Astrocyte (in vitro differentiated cells and primary cell): ENCODE data around the gene PACRG. TPM values are rescaled to one million over a fixed set of nuclear protein-coding genes. Genes with fewer than 3 reads are reported as not detected.

Source experiments
- DNase-seq: peaks from one replicate; pipeline ENCODE4 v3.0.0-alpha.2; 2010; ENCODE audit warnings: low read depth
- FAIRE-seq: peaks from 2 replicates; lab custom pipeline; 2011; peaks lifted over from hg19 to GRCh38; lab: Jason Lieb, UNC
- H2AFZ ChIP-seq: 2 replicates; pipeline ENCODE4 v1.6.0; 2012; ENCODE audit warnings: low read depth, low read length, inconsistent platforms
- H3K27ac ChIP-seq: 2 replicates; pipeline ENCODE4 v1.5.1; 2011; ENCODE audit warnings: low read depth, low read length, inconsistent platforms
- H3K27me3 ChIP-seq: 2 replicates; pipeline ENCODE4 v1.6.0; 2011; ENCODE audit warnings: low read length, inconsistent platforms; ENCODE audit not compliant: insufficient read depth
- H3K36me3 ChIP-seq: 2 replicates; pipeline ENCODE4 v1.5.1; 2011; ENCODE audit warnings: low read length, inconsistent platforms; ENCODE audit not compliant: insufficient read depth
- H3K4me1 ChIP-seq: 2 replicates; pipeline ENCODE4 v1.5.1; 2011; ENCODE audit warnings: low read length, inconsistent platforms; ENCODE audit not compliant: insufficient read depth
- H3K4me2 ChIP-seq: 2 replicates; pipeline ENCODE4 v1.6.0; 2012; ENCODE audit warnings: low read length, inconsistent platforms
- H3K4me3 ChIP-seq: 2 replicates; pipeline ENCODE4 v1.5.1; 2011; ENCODE audit warnings: low read depth, mild to moderate bottlenecking, low read length, inconsistent platforms; ENCODE audit not compliant: insufficient read depth
- H3K79me2 ChIP-seq: 2 replicates; pipeline ENCODE4 v1.6.0; 2012; ENCODE audit warnings: mild to moderate bottlenecking, low read length, inconsistent platforms; ENCODE audit not compliant: insufficient read depth
- H3K9ac ChIP-seq: 2 replicates; pipeline ENCODE4 v1.6.0; 2012; ENCODE audit warnings: mild to moderate bottlenecking, low read length, inconsistent platforms
- H3K9me3 ChIP-seq: 2 replicates; pipeline ENCODE4 v1.5.1; 2012; ENCODE audit warnings: low read depth, mild to moderate bottlenecking, low read length, inconsistent platforms; ENCODE audit not compliant: insufficient read depth
- H4K20me1 ChIP-seq: 2 replicates; pipeline ENCODE4 v1.6.0; 2012; ENCODE audit warnings: low read length, inconsistent platforms; ENCODE audit not compliant: insufficient read depth
- H3K27ac Mint-ChIP-seq: one replicate; pipeline ENCODE4 v1.8.0; 2021; ENCODE audit warnings: mild to moderate bottlenecking, mixed read lengths; ENCODE audit not compliant: unreplicated experiment
- H3K27me3 Mint-ChIP-seq: one replicate; pipeline ENCODE4 v1.8.0; 2021; ENCODE audit warnings: low read depth, mixed read lengths; ENCODE audit not compliant: unreplicated experiment
- H3K36me3 Mint-ChIP-seq: one replicate; pipeline ENCODE4 v1.8.0; 2021; ENCODE audit warnings: low read depth, mixed read lengths; ENCODE audit not compliant: unreplicated experiment
- H3K4me1 Mint-ChIP-seq: one replicate; pipeline ENCODE4 v1.8.0; 2021; ENCODE audit warnings: low read depth, mixed read lengths; ENCODE audit not compliant: unreplicated experiment
- H3K4me3 Mint-ChIP-seq: one replicate; pipeline ENCODE4 v1.8.0; 2021; ENCODE audit warnings: mild to moderate bottlenecking, moderate library complexity, mixed read lengths; ENCODE audit not compliant: unreplicated experiment
- H3K9me3 Mint-ChIP-seq: one replicate; pipeline ENCODE4 v1.8.0; 2021; ENCODE audit warnings: mild to moderate bottlenecking, mixed read lengths; ENCODE audit not compliant: unreplicated experiment
- EZH2 ChIP-seq: IDR thresholded peaks from 2 replicates; pipeline ENCODE4 v1.6.1; 2012; ENCODE audit warnings: mild to moderate bottlenecking, low read length, inconsistent platforms; ENCODE audit not compliant: insufficient read depth
- total RNA-seq: library from RNA; stranded (reverse); gene quantifications from 2 replicates; pipeline ENCODE4 v1.2.1, GENCODE V29; 2021
- TF ChIP-seq, protein P1 (sequence below): IDR thresholded peaks from 2 replicates; pipeline ENCODE4 v1.5.1; 2011; ENCODE audit warnings: low read depth, mild to moderate bottlenecking, inconsistent platforms, low read length, moderate library complexity; ENCODE audit not compliant: insufficient read depth

Gene PACRG
- total RNA-seq, 1 donor from 2014 or later, result not detected

DNA sequence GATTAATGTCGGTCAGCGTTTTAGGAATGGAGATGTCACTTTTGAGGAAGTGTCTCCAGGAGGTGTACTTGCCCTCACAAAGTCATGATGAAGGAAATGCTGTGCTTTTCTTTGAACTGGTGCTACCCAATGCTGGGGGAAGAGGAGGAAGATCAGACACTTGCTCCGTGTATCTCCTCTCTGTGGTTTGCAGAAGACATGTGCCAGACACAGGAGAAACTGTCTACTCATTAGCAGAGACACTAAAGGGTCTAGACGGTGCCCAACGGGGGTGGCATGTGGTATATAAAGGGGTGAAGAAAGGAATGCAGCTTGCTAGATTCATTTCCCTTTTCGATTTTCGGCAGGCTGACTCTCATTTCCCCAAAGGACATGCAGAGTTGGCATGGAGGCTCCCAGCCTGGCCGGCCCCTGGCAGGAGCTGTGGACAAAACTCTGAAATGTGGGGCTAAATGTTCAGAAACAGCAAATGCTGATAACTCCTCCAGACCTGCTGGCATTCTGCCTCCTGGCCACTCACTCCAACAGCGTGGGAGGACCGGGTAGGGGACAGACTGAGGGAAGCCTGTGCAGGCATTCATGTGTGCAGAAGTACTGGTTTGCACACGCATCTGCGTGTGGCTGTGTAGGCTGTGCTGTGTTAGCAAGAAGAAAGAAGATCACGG, 627.1 kb downstream of the PACRG start:
- DNase-seq (peak; percentile 53), FAIRE-seq (no peak)
- Mint-ChIP-seq H3K4me1 (peaks cover 29% of the 10 kb centered on the region), H3K4me3 (no peak overlapping the region), H3K36me3 (no peaks in the 10 kb centered on the region), H3K27me3 (no peaks in the 10 kb centered on the region), H3K9me3 (no peaks in the 10 kb centered on the region), H3K27ac (peak overlapping the region; percentile 93)
- Histone ChIP-seq H3K4me1 (peaks cover 23% of the 10 kb centered on the region), H3K4me2 (peak overlapping the region; percentile 85), H3K27ac (peak overlapping the region; percentile 71), H3K4me3 (peak overlapping the region; percentile 40), H4K20me1 (no peaks in the 10 kb centered on the region), H3K79me2 (no peaks in the 10 kb centered on the region), H3K27me3 (no peaks in the 10 kb centered on the region), H3K9me3 (no peaks in the 10 kb centered on the region), H3K36me3 (no peaks in the 10 kb centered on the region), H3K9ac (peak overlapping the region; percentile 27), H2AFZ (peak overlapping the region; percentile 79)
- TF ChIP-seq, protein P1, sequence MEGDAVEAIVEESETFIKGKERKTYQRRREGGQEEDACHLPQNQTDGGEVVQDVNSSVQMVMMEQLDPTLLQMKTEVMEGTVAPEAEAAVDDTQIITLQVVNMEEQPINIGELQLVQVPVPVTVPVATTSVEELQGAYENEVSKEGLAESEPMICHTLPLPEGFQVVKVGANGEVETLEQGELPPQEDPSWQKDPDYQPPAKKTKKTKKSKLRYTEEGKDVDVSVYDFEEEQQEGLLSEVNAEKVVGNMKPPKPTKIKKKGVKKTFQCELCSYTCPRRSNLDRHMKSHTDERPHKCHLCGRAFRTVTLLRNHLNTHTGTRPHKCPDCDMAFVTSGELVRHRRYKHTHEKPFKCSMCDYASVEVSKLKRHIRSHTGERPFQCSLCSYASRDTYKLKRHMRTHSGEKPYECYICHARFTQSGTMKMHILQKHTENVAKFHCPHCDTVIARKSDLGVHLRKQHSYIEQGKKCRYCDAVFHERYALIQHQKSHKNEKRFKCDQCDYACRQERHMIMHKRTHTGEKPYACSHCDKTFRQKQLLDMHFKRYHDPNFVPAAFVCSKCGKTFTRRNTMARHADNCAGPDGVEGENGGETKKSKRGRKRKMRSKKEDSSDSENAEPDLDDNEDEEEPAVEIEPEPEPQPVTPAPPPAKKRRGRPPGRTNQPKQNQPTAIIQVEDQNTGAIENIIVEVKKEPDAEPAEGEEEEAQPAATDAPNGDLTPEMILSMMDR, result no peak
- TF ChIP-seq EZH2, result no peak

DNA sequence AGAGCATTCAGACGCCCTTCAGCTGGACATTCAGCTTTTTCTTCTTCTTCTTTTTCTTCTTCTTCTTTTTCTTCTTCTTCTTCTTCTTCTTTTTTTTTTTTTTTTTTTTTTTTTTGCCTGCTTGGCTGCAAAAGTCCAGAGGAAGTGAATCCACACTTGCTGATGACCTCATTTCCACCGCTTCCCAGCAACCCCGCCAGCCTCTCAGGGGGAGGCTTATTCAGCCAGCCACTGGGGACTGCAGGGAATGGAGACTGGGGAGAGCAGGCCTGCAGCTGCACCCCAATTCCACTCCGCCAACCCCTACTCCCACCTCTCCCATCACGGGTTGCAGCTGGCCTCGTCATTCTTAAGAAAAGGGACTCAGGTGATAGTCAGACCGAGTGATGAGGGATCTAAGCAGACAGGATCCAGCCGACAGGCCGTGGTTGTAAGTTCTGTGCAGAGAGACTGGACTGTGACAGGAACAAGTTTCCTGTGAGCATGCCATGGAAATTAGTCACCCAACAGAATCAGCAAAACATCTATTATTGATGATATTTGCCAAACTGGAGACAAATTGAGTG, 627.7 kb downstream of the PACRG start:
- H3K9ac ChIP-seq, result peak overlapping the region; percentile 52
- peaks cover 23% of the 10 kb centered on the region for H3K4me1 ChIP-seq
- peak overlapping the region; percentile 85 for H3K4me2 ChIP-seq
- H3K4me3 ChIP-seq, result peak overlapping the region; percentile 47
- Mint-ChIP-seq H3K4me1 (peaks cover 28% of the 10 kb centered on the region), H3K27me3 (no peaks in the 10 kb centered on the region), H3K9me3 (no peaks in the 10 kb centered on the region), H3K36me3 (no peaks in the 10 kb centered on the region), H3K27ac (peak overlapping the region; percentile 93), H3K4me3 (peak overlapping the region; percentile 69)
- H3K27ac ChIP-seq, result peak overlapping the region; percentile 71
- no peak for TF ChIP-seq EZH2
- TF ChIP-seq, protein P1, result no peak
- peak; percentile 67 for FAIRE-seq
- no peaks in the 10 kb centered on the region for H4K20me1 ChIP-seq
- no peaks in the 10 kb centered on the region for H3K9me3 ChIP-seq
- H3K27me3 ChIP-seq, result no peaks in the 10 kb centered on the region
- peak overlapping the region; percentile 79 for H2AFZ ChIP-seq
- no peaks in the 10 kb centered on the region for H3K36me3 ChIP-seq
- peak; percentile 81 for DNase-seq
- H3K79me2 ChIP-seq, result no peaks in the 10 kb centered on the region

DNA sequence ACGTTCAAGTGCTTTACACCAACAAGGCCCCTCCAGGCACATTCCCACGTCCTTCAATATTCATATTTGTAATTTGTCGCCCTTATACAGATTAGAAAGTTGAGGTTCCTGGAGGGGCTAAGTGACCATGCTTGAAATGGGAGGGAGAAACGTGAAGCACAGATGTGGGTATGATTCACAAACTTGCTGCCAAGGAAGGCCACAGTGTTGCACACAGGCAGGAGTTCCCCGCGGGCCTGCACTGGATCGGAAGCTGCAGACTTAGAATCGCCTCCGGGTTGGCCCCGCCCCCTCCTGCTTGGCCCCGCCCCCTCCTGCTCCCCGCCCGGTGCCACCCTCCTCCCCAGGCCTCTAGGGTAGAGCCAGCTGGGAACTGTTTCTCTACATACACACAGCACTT, 628.5 kb downstream of the PACRG start:
- no peaks in the 10 kb centered on the region for H3K27me3 ChIP-seq
- peak overlapping the region; percentile 52 for H3K9ac ChIP-seq
- TF ChIP-seq, protein P1, result no peak
- no peak for TF ChIP-seq EZH2
- H3K4me1 ChIP-seq, result peaks cover 23% of the 10 kb centered on the region
- no peaks in the 10 kb centered on the region for H3K36me3 ChIP-seq
- no peaks in the 10 kb centered on the region for H3K9me3 ChIP-seq
- no peaks in the 10 kb centered on the region for H3K9me3 Mint-ChIP-seq
- no peak overlapping the region for H3K4me3 ChIP-seq
- H3K79me2 ChIP-seq, result no peaks in the 10 kb centered on the region
- DNase-seq (peak; percentile 84), FAIRE-seq (no peak)
- no peak overlapping the region for H3K4me3 Mint-ChIP-seq
- peak overlapping the region; percentile 71 for H3K27ac ChIP-seq
- H3K27ac Mint-ChIP-seq, result peak overlapping the region; percentile 93
- no peaks in the 10 kb centered on the region for H3K36me3 Mint-ChIP-seq
- peak overlapping the region; percentile 70 for H2AFZ ChIP-seq
- peaks cover 28% of the 10 kb centered on the region for H3K4me1 Mint-ChIP-seq
- H4K20me1 ChIP-seq, result no peaks in the 10 kb centered on the region
- H3K27me3 Mint-ChIP-seq, result no peaks in the 10 kb centered on the region
- H3K4me2 ChIP-seq, result peak overlapping the region; percentile 85
